ENCODE data around the gene MAEA. TPM values are rescaled to one million over a fixed set of nuclear protein-coding genes. Genes with fewer than 3 reads are reported as not detected.

The MAEA gene
- total and polyA plus RNA-seq, 9 of the 15 experiments (the other 6 are each of a cell fraction or from before 2014, with no cell fraction given) = 2.1 to 86.5 (median 45.0) TPM

- TF ChIP-seq ZNF280B (CRISPR knock-in tag; IDR thresholded peaks at IDR 0.05) (no peak), GATAD2A (IDR thresholded peaks at IDR 0.05) (no peak)
Observed at GRCh38 chr4:1302159-1302558, 12.5 kb downstream of the MAEA start (continued).

GRCh38 chr4:1305261-1305711, 15.6 kb downstream of the MAEA start:
- H3K27ac ChIP-seq (ENCODE audit: extremely low read depth, low read depth, low read length) = peak overlapping the region; percentile 17; the same call in 1 of the 3 replicates
- ChIA-PET CTCF (ENCODE audit: low intra/inter-chr PET ratio) (no interaction called here), POLR2A (no interaction called here)
- peaks cover 4 to 32% of the 10 kb centered on the region in 2 experiments; a peak in 4 of 5 replicates for H3K4me1 ChIP-seq (replicated peaks in 1 of 2; ENCODE audit: control insufficient read depth in 2 of 2, insufficient read depth in 2 of 2, low read length in 2 of 2)
- WGBS (ENCODE audit: insufficient coverage, low coverage, missing lambda C conversion rate) = 97% methylated on average over 12 of the region's 13 CpGs
- BruUV-seq (replicated peaks) = no TSS peak
- no peak overlapping the region for H3K4me2 ChIP-seq (ENCODE audit: insufficient read depth, low read length)
- in situ Hi-C loops (cut with MboI) (no loop called here), intact Hi-C loops (cut with micrococcal nuclease) (no loop called here)
- DNase-seq (ENCODE audit: extremely low read depth in 1 of 4, low spot score in 3 of 4) = no peak
- no peak overlapping the region for H3K4me3 ChIP-seq
- peaks cover 10% of the 10 kb centered on the region for H4K20me1 ChIP-seq (replicated peaks; ENCODE audit: control insufficient read depth, insufficient read depth, low read length)
- FAIRE-seq = no peak
- H3K9ac ChIP-seq (ENCODE audit: insufficient read depth in 1 of 2, low read depth in 2 of 2, low read length in 2 of 2) = peak overlapping the region in 1 of 2 experiments; percentile 65; a peak in 1 of 4 replicates
- H3K36me3 ChIP-seq (ENCODE audit: control insufficient read depth, insufficient read depth, low read length) = peaks cover 53% of the 10 kb centered on the region; the same call in 2 of the 3 replicates
- no peaks in the 10 kb centered on the region for H3K9me1 ChIP-seq (ENCODE audit: control insufficient read depth, insufficient read depth, low read length)
- no peaks in the 10 kb centered on the region for H3K9me3 ChIP-seq (replicated peaks; ENCODE audit: control insufficient read depth, insufficient read depth, low read depth, low read length)
- H3K27me3 ChIP-seq (ENCODE audit: control insufficient read depth in 2 of 2, insufficient read depth in 2 of 2, low read length in 2 of 2) = no peaks in the 10 kb centered on the region; a peak in 1 of 5 replicates
- H2AFZ ChIP-seq (ENCODE audit: low read depth, low read length) = no peak overlapping the region
- peaks cover 93% of the 10 kb centered on the region for H3K79me2 ChIP-seq (ENCODE audit: control insufficient read depth, insufficient read depth, low read length)
- no peak for ATAC-seq
- TF ChIP-seq ZNF316 (IDR thresholded peaks at IDR 0.05) = 0 out of 2 replicates have a peak, but pooled peaks have one; percentile 28
- no peak for TF ChIP-seq MEF2A (IDR thresholded peaks at IDR 0.05; ENCODE audit: control insufficient read depth, low read depth, low read length)
- TF ChIP-seq MIER1 (IDR thresholded peaks at IDR 0.05; ENCODE audit: low read depth) = no peak
